ENCODE measurements around the gene CBARP. TPM values are rescaled to one million over a fixed set of nuclear protein-coding genes. Genes with fewer than 3 reads are reported as not detected.

The CBARP gene
- polyA plus RNA-seq, 3 donors from 2014 or later = not detected

DNA sequence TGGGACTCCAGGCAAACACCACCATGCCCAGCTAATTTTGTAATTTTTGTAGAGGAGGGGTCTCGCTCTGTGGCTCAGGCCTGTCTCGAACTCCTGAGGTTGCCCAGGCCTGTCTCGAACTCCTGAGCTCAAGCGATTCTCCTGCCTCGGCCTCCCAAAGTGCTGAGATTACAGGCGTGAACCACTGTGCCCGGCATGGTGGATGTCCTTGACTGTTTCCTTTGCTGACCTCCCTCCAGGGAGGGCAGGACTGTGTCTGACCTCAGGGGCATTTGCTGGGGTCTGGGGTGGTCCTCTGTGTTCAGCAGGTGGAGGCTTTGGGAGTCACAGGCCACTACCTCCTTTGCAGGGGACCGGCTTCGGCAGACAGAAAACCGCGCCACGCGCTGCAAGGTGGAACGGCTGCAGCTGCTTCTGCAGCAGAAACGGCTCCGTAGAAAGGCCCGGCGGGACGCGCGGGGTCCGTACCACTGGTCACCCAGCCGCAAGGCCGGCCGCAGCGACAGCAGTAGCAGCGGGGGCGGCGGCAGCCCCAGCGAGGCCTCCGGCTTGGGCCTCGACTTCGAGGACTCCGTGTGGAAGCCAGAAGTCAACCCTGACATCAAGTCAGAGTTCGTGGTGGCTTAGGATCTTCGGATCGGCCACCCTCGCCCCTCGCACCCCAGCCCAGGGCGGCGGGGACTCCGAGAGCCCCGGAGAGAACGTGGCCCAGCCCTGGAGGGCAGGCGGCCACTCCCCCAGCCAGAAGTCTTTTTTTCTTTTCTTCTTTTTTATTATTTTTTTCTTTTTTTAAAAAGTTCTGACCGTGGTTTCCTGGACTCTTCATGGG lies 19.1 kb upstream of the CBARP start:
- Mint-ChIP-seq H3K27ac (peak overlapping the region; percentile 96 to 99 (median 99)), H3K4me1 (peaks cover 54 to 66% of the 10 kb centered on the region in 2 donors), H3K36me3 (peaks cover 4 to 31% (median 7%) of the 10 kb centered on the region in 3 donors), H3K4me3 (peak overlapping the region; percentile 84 to 90 (median 90)), H3K27me3 (ENCODE audit: low read depth in 3 of 3) (peaks cover 51 to 88% (median 80%) of the 10 kb centered on the region in 3 donors), H3K9me3 (peaks cover 0 to 4% (median 0%) of the 10 kb centered on the region in 6 donors)
- DNase-seq = peak in 1 of 3 donors; percentile 25

DNA sequence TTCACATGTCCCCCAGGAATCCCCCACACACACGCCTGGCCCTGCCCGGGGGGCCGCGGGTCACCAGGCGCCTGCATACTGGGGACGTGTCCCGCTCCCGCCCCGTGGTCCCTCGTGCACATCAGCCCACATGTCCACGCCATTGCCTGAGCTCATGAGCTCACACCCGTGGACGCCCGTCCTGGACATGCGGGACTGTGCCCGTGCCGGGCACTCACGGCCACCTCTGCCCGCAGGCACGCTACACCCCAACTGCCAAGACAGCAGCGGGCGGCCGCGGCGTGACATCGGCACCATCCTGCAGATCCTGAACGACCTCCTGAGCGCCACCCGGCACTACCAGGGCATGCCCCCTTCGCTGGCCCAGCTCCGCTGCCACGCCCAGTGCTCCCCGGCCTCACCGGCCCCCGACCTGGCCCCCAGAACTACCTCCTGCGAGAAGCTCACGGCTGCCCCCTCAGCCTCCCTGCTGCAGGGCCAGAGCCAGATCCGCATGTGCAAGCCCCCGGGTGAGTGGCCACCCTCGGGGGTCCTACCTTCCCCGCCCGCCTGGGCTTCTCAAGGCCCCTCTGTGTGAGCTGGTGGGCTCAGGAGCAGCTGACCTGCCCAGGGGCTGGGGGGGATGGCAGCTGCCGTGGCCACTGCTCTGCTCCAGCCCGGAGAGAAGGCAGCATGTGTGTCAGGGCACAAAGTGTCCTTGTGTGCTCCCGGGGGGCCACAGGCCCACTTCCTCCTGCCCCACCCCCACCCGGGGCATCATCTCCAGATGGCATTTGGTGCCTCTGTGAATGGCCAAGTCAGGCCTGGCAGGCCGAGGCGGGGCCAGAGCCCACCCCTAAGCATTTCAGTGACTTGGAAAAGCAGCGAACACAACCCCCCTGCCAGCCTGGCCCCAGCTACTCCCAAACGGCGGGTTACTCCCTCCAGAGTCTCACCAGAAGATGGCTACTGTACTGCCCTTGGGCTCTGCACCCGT lies 17.7 kb upstream of the CBARP start:
- peak overlapping the region; percentile 75 to 99 (median 88) for H3K27ac Mint-ChIP-seq
- peaks cover 4 to 38% (median 7%) of the 10 kb centered on the region in 3 donors for H3K36me3 Mint-ChIP-seq
- H3K4me1 Mint-ChIP-seq = peaks cover 46 to 56% of the 10 kb centered on the region in 2 donors
- H3K27me3 Mint-ChIP-seq (ENCODE audit: low read depth in 3 of 3) = peaks cover 60 to 93% (median 77%) of the 10 kb centered on the region in 3 donors
- peaks cover 0 to 4% (median 0%) of the 10 kb centered on the region in 6 donors for H3K9me3 Mint-ChIP-seq
- peak overlapping the region; percentile 59 to 84 (median 68) for H3K4me3 Mint-ChIP-seq
- DNase-seq = no peak

- Mint-ChIP-seq H3K27ac (peak overlapping the region; percentile 75 to 99 (median 88)), H3K4me1 (peaks cover 40 to 52% of the 10 kb centered on the region in 2 donors), H3K36me3 (peaks cover 7 to 40% (median 7%) of the 10 kb centered on the region in 3 donors), H3K27me3 (ENCODE audit: low read depth in 3 of 3) (peaks cover 57 to 88% (median 72%) of the 10 kb centered on the region in 3 donors), H3K9me3 (peaks cover 0 to 3% (median 0%) of the 10 kb centered on the region in 6 donors), H3K4me3 (peak overlapping the region; percentile 59 to 84 (median 68))
- no peak for DNase-seq
Measured at GRCh38 chr19:1254530-1255185, 16.9 kb upstream of the CBARP start.

DNA sequence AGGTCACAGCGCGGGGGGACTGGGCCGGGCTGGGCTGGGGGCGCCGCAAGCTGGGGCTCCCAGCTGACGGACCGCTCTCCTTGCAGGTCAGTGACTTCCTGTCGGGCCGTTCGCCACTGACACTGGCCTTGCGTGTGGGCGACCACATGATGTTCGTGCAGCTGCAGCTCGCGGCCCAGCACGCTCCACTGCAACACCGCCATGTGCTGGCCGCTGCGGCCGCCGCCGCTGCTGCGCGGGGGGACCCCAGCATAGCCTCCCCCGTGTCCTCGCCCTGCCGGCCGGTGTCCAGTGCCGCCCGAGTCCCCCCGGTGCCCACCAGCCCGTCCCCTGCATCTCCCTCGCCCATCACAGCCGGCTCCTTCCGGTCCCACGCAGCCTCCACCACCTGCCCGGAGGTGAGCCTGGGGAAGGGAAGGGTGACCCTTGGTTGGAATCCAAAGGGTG lies 16.3 kb upstream of the CBARP start:
- peak overlapping the region; percentile 75 to 99 (median 88) for H3K27ac Mint-ChIP-seq
- H3K4me3 Mint-ChIP-seq = peak overlapping the region; percentile 59 to 84 (median 68)
- peaks cover 7 to 41% (median 9%) of the 10 kb centered on the region in 3 donors for H3K36me3 Mint-ChIP-seq
- H3K4me1 Mint-ChIP-seq = peaks cover 35 to 46% of the 10 kb centered on the region in 2 donors
- H3K9me3 Mint-ChIP-seq = peaks cover 0 to 2% (median 0%) of the 10 kb centered on the region in 6 donors
- no peak for DNase-seq
- H3K27me3 Mint-ChIP-seq (ENCODE audit: low read depth in 3 of 3) = peaks cover 57 to 83% (median 67%) of the 10 kb centered on the region in 3 donors

- H3K4me1 Mint-ChIP-seq = peaks cover 30 to 41% of the 10 kb centered on the region in 2 donors
- peak in 1 of 3 donors; percentile 35 for DNase-seq
- H3K4me3 Mint-ChIP-seq = peak overlapping the region; percentile 76 to 84 (median 81)
- H3K9me3 Mint-ChIP-seq = no peaks in the 10 kb centered on the region
- peaks cover 7 to 37% (median 9%) of the 10 kb centered on the region in 3 donors for H3K36me3 Mint-ChIP-seq
- peaks cover 52 to 80% (median 64%) of the 10 kb centered on the region in 3 donors for H3K27me3 Mint-ChIP-seq (ENCODE audit: low read depth in 3 of 3)
- H3K27ac Mint-ChIP-seq = peak overlapping the region; percentile 88 to 94 (median 92)
Measured at GRCh38 chr19:1253514-1254080, 15.8 kb upstream of the CBARP start.

DNA sequence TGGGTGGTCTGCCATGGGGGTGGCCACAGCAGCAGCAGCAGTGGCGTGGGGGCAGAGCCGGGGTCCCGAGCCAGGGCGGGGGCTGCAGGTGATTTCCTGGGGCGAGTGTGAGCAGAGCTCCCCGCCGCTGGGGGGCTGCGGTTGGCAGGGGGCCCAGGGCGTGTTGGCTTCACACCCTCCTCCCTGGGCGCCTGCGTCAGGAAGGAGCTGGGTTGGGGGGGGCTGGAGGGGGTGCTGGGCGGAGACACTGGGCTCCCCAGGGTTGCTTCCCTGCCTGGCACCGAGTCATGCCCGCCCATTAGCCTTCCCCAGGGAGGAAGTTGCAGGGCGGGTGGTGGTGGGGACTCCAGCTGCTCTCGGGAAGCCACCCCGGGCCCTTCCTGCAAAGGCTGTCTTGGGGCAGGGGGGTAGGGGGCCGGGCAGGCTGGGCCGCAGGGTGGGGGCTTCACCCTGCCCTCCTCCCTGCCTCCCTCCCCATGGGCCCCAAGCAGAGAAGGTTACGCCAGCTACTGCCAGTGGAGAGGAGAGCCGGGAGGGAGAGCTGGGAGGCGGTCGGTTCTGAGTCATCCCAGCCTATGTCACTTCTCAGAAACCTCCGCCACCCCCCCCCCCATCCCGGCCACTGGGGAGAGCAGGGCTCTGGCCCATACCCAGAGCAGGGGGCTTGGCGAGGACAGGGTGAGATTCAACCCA lies 15.2 kb upstream of the CBARP start:
- peaks cover 24 to 35% of the 10 kb centered on the region in 2 donors for H3K4me1 Mint-ChIP-seq

GRCh38 chr19:1252221-1252820 lies 14.5 kb upstream of the CBARP start:
- H3K4me1 Mint-ChIP-seq = peaks cover 17 to 28% of the 10 kb centered on the region in 2 donors
- H3K9me3 Mint-ChIP-seq = no peaks in the 10 kb centered on the region
- H3K27ac Mint-ChIP-seq = peak overlapping the region; percentile 67 to 97 (median 95)
- H3K36me3 Mint-ChIP-seq = peaks cover under 1 to 25% (median 5%) of the 10 kb centered on the region in 3 donors
- peak; percentile 84 to 89 (median 89) for DNase-seq
- peak overlapping the region; percentile 93 to 95 (median 94) for H3K4me3 Mint-ChIP-seq
- H3K27me3 Mint-ChIP-seq (ENCODE audit: low read depth in 3 of 3) = peaks cover 43 to 76% (median 53%) of the 10 kb centered on the region in 3 donors

More for the DNA sequence above, 15.2 kb upstream of the CBARP start:
- Mint-ChIP-seq H3K4me3 (peak overlapping the region; percentile 76 to 94 (median 81)), H3K9me3 (no peaks in the 10 kb centered on the region), H3K27ac (peak overlapping the region; percentile 88 to 95 (median 92)), H3K36me3 (peaks cover 7 to 31% (median 9%) of the 10 kb centered on the region in 3 donors), H3K27me3 (ENCODE audit: low read depth in 3 of 3) (peaks cover 48 to 78% (median 60%) of the 10 kb centered on the region in 3 donors)
- peak; percentile 88 to 91 (median 88) for DNase-seq

GRCh38 chr19:1251330-1252220 lies 13.8 kb upstream of the CBARP start:
- peak; percentile 57 to 66 (median 66) for DNase-seq
- peak overlapping the region; percentile 93 to 95 (median 94) for H3K4me3 Mint-ChIP-seq
- peaks cover 15 to 25% of the 10 kb centered on the region in 2 donors for H3K4me1 Mint-ChIP-seq
- H3K36me3 Mint-ChIP-seq = peaks cover 0 to 23% (median 5%) of the 10 kb centered on the region in 3 donors
- peaks cover 45 to 68% (median 53%) of the 10 kb centered on the region in 3 donors for H3K27me3 Mint-ChIP-seq (ENCODE audit: low read depth in 3 of 3)
- peak overlapping the region; percentile 85 to 97 (median 95) for H3K27ac Mint-ChIP-seq
- H3K9me3 Mint-ChIP-seq = no peaks in the 10 kb centered on the region

DNA sequence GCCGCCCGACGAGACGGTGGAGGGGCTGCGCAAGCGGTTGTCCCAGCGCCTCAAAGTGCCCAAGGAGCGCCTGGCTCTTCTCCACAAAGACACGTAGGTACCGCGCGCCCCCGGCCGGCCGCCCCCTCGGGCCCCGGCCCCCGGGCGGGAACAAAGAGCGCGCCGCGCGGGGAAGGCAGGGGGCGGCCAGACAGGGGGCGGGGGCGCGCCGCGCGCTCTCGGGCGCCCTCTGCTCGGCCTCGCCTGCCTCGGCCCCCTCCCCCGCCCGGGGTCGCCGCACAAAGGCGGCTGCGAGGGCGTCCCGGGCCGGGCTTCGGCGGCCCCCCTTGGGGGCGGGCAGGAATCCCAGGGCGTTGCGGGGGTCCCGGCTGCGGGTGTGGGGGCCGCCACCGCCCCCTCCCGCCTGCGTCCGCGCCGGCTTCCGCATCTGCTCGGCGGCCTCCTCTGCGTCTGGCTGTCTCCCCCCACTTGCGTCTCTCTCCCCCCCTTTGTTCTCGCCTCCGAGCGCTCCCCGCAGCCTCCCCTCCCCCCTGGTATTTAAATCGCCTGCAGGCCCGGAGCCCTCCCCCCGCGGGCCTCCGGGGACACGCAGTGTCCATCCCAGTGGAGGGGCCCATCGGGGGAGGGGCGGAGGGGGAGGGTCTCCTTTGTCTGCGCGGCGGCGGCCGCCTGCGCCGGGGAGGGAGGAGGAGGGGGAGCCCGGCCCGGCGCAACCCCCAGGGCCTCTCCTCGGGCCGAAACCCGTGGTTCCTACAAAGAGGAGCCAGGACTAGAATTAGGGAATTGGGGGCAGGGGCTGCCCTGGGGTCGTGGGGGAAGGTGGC lies 12.8 kb upstream of the CBARP start:
- H3K27me3 Mint-ChIP-seq (ENCODE audit: low read depth in 3 of 3) = peaks cover 37 to 59% (median 45%) of the 10 kb centered on the region in 3 donors

DNA sequence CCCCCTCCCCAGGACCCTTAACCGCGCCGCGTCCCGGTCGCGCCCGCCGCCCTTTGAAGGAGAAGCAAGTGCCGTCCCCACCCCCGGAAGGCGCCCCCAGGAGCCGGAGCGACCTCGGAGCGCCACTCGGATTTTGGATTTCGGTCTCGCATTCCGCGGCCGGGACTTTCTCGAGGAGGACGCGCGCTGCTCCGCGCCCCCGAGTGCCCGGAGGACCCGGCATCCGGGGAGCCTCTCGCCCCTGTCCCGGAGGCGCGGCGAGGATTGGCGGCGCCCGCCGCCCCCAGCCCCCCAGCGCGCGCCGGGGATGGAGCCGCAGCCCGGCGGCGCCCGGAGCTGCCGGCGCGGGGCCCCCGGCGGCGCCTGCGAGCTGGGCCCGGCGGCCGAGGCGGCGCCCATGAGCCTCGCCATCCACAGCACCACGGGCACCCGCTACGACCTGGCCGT lies 12.2 kb upstream of the CBARP start:
- peaks cover 11 to 12% of the 10 kb centered on the region in 2 donors for H3K4me1 Mint-ChIP-seq
- no peaks in the 10 kb centered on the region for H3K9me3 Mint-ChIP-seq
- DNase-seq = no peak
- H3K27me3 Mint-ChIP-seq (ENCODE audit: low read depth in 3 of 3) = peaks cover 35 to 52% (median 40%) of the 10 kb centered on the region in 3 donors
- H3K36me3 Mint-ChIP-seq = peaks cover 0 to 20% (median 5%) of the 10 kb centered on the region in 3 donors
- peak overlapping the region in 5 of 6 donors; percentile 91 to 96 (median 92) for H3K27ac Mint-ChIP-seq
- peak overlapping the region; percentile 83 to 91 (median 89) for H3K4me3 Mint-ChIP-seq

More for the DNA sequence above, 12.8 kb upstream of the CBARP start:
- no peaks in the 10 kb centered on the region for H3K9me3 Mint-ChIP-seq
- peaks cover 11 to 17% of the 10 kb centered on the region in 2 donors for H3K4me1 Mint-ChIP-seq
- peak overlapping the region; percentile 93 to 95 (median 94) for H3K4me3 Mint-ChIP-seq
- H3K27ac Mint-ChIP-seq = peak overlapping the region; percentile 85 to 97 (median 95)
- H3K36me3 Mint-ChIP-seq = peaks cover 0 to 23% (median 5%) of the 10 kb centered on the region in 3 donors
- DNase-seq = peak; percentile 76 to 86 (median 84)
